Subcutaneous adipose tissue (tissue), 4 donors: ENCODE results near the gene UBALD1. TPM values are rescaled to one million over a fixed set of nuclear protein-coding genes. Genes with fewer than 3 reads are reported as not detected.

Experiments used
- total RNA-seq, 4 donors: library from RNA; depleted of rRNA; stranded (reverse); fragments of >200 nt; gene quantifications; one replicate each; pipeline ENCODE4 v1.1.0, GENCODE V29; 2016
- TF ChIP-seq, protein P1 (sequence below): fragments of 450-650 bp; IDR thresholded peaks from one replicate; pipeline ENCODE4 v1.5.1; 2016; ENCODE audit warnings: low read depth, mild to moderate bottlenecking, control low read depth, antibody characterized with exemption, moderate library complexity

Gene UBALD1
- total RNA-seq, 4 donors from 2014 or later = 1.7 to 7.0 (median 4.2) TPM

GRCh38 chr16:4586291-4586690, 28.4 kb downstream of the UBALD1 start:
- TF ChIP-seq, protein P1, sequence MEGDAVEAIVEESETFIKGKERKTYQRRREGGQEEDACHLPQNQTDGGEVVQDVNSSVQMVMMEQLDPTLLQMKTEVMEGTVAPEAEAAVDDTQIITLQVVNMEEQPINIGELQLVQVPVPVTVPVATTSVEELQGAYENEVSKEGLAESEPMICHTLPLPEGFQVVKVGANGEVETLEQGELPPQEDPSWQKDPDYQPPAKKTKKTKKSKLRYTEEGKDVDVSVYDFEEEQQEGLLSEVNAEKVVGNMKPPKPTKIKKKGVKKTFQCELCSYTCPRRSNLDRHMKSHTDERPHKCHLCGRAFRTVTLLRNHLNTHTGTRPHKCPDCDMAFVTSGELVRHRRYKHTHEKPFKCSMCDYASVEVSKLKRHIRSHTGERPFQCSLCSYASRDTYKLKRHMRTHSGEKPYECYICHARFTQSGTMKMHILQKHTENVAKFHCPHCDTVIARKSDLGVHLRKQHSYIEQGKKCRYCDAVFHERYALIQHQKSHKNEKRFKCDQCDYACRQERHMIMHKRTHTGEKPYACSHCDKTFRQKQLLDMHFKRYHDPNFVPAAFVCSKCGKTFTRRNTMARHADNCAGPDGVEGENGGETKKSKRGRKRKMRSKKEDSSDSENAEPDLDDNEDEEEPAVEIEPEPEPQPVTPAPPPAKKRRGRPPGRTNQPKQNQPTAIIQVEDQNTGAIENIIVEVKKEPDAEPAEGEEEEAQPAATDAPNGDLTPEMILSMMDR = no peak

DNA sequence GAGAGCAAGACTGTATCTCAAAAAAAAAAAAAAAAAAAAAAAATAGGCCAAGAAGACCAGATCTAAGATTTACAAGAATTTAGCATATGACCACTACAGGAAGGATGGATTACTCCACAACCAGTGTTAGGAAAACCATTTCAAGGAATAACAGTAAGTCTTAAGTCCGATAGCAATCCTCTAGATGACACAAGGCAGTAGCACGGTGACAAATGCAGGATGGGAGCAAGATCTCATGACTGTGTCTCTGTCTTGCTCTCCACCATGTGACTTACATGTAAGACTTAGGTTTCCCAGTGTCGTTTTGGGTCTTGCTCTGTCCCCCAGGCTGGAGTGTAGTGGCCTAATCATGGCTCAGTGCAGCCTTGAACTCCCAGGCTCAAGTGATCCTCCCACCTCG, 30.8 kb downstream of the UBALD1 start:
- TF ChIP-seq, protein P1 = no peak

- TF ChIP-seq, protein P1 = no peak
Measured at GRCh38 chr16:4580250-4580649, 34.4 kb downstream of the UBALD1 start.

GRCh38 chr16:4578961-4579530, 35.6 kb downstream of the UBALD1 start:
- TF ChIP-seq, protein P1 = no peak

- TF ChIP-seq, protein P1 = no peak
Measured at GRCh38 chr16:4576008-4576407, 38.7 kb downstream of the UBALD1 start.

DNA sequence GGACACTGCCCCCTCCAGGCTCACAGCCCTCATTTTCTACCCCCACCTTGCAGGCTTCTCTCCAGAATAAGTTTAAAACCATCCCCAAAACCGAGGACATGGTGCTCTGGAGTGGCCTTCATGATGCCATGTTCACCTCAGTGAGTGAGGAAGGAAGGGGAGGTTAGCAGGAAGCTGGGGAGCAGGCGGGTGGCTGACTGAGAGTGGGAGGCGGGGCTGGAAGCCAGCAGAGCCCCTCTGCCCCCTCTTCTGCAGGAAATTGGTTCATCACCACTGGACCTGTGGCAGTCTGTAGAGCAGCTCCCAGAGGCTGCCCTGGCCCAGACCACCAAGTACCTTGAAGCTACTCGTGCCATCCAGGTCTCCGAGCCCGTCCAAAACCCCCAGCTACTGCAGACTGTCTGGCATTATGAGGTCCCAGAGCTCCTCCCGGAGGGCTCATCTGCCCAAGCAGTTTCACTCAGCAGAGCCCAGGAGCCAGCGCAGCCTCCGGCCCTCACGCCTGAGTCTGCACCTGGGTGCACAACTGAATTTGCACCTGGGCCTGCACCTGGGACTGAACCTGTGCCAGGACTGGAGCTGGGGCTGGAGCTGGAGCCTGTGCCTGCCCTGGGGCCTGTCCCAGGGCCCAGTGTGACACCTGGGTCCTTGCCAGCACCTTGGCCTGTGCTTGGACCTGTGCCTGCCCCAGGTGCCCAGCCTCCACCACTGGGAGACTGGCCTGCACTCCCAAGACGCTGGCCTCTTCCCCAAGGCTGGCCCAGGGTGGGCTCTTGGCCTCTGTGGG, 39.6 kb downstream of the UBALD1 start:
- TF ChIP-seq, protein P1 = no peak

- TF ChIP-seq, protein P1 = no peak
Measured at GRCh38 chr16:4572715-4573114, 42.0 kb downstream of the UBALD1 start.
